A673 (cell line): ENCODE measurements around the gene VWA5B1. TPM values are rescaled to one million over a fixed set of nuclear protein-coding genes. Genes with fewer than 3 reads are reported as not detected.
A peak's percentile ranks its signal among the peaks of the same experiment; 100 is the strongest.

Source experiments
- BruUV-seq: library from RNA; stranded (reverse); fragments of 400-500 nt; replicated peaks from 2 replicates; lab custom pipeline; 2021; lab: Mats Ljungman, UMichigan
- CTCF ChIA-PET: fragments of 300-600 bp; sonication (Branson Sonifier 250); formaldehyde crosslinking; loops from one replicate; lab custom pipeline; 2022; ENCODE audit warnings: antibody characterized with exemption; lab: Charles Lee
- POLR2A ChIA-PET: fragments of 300-600 bp; sonication (Branson Sonifier 250); formaldehyde crosslinking; loops from one replicate; lab custom pipeline; 2022; ENCODE audit warnings: antibody characterized with exemption; ENCODE audit not compliant: low non-redundant PET; lab: Charles Lee
- DNase-seq: peaks from one replicate; pipeline ENCODE4 v3.0.0-alpha.2; 2015; ENCODE audit warnings: low spot score
- H3K27ac ChIP-seq: fragments of 200-600 bp; sonication (generic); 2 replicates; pipeline ENCODE4 v1.5.1; 2016; ENCODE audit warnings: mixed run types, low read depth, mild to moderate bottlenecking, mixed read lengths, antibody characterized with exemption, low read length; ENCODE audit not compliant: poor library complexity, severe bottlenecking
- H3K27me3 ChIP-seq: fragments of 200-600 bp; sonication (generic); replicated peaks from 2 replicates; pipeline ENCODE4 v1.6.1; 2017; ENCODE audit warnings: mixed run types, low read depth, mild to moderate bottlenecking, mixed read lengths, antibody characterized with exemption, low read length; ENCODE audit not compliant: insufficient read depth, poor library complexity
- H3K36me3 ChIP-seq: fragments of 200-600 bp; sonication (generic); 2 replicates; pipeline ENCODE4 v1.6.1; 2016; ENCODE audit warnings: mixed run types, mild to moderate bottlenecking, mixed read lengths, antibody characterized with exemption, low read length; ENCODE audit not compliant: insufficient read depth, poor library complexity, severe bottlenecking
- H3K4me1 ChIP-seq: fragments of 200-600 bp; sonication (generic); 2 replicates; pipeline ENCODE4 v1.6.1; 2017; ENCODE audit warnings: mixed run types, mild to moderate bottlenecking, mixed read lengths, antibody characterized with exemption, low read length; ENCODE audit not compliant: insufficient read depth, poor library complexity, severe bottlenecking
- H3K4me3 ChIP-seq: fragments of 200-600 bp; sonication (generic); 2 replicates; pipeline ENCODE4 v1.5.1; 2016; ENCODE audit warnings: low read depth, mixed run types, mild to moderate bottlenecking, mixed read lengths, low read length; ENCODE audit not compliant: poor library complexity, severe bottlenecking
- H3K9me3 ChIP-seq: fragments of 200-600 bp; sonication (generic); 2 replicates; pipeline ENCODE4 v1.6.1; 2016; ENCODE audit warnings: mixed run types, low read depth, mild to moderate bottlenecking, mixed read lengths, antibody characterized with exemption, low read length; ENCODE audit not compliant: poor library complexity, severe bottlenecking
- CTCF ChIP-seq: fragments of 300-800, 200-600 bp; sonication (generic); conservative IDR thresholded peaks from 2 replicates; pipeline ENCODE4 v1.5.1; 2017; ENCODE audit warnings: low read depth, mild to moderate bottlenecking, antibody characterized with exemption, low read length, moderate library complexity, mixed read lengths
- EZH2 ChIP-seq: fragments of 200-600 bp; sonication (generic); IDR thresholded peaks from 2 replicates; pipeline ENCODE4 v1.6.1; 2017; ENCODE audit warnings: borderline replicate concordance, low read depth, mild to moderate bottlenecking, mixed read lengths, antibody characterized with exemption, low read length; ENCODE audit not compliant: poor library complexity, severe bottlenecking
- intact Hi-C: fragments of 100-400 bp; cut with micrococcal nuclease; formaldehyde crosslinking; loops from one replicate; pipeline ENCODE4 v1.10.0; 2022; ENCODE audit not compliant: unreplicated experiment
- total RNA-seq: library from RNA; stranded (reverse); gene quantifications from 2 replicates; pipeline ENCODE4 v1.2.3, GENCODE V29; 2021

The VWA5B1 gene
- total RNA-seq, 1 experiment from 2014 or later: not detected

GRCh38 chr1:20320704-20321103 lies 30.0 kb downstream of the VWA5B1 start:
- peak; percentile 32 for TF ChIP-seq EZH2
- no peak for TF ChIP-seq CTCF
- no peak overlapping the region for H3K4me3 ChIP-seq
- BruUV-seq: no TSS peak
- no peak overlapping the region for H3K27ac ChIP-seq
- H3K4me1 ChIP-seq: no peaks in the 10 kb centered on the region
- intact Hi-C loops: no loop called here
- peaks cover 68% of the 10 kb centered on the region for H3K27me3 ChIP-seq
- ChIA-PET POLR2A (no interaction called here), CTCF (no interaction called here)
- no peak for DNase-seq
- no peaks in the 10 kb centered on the region for H3K9me3 ChIP-seq
- H3K36me3 ChIP-seq: no peaks in the 10 kb centered on the region

- TF ChIP-seq EZH2 (no peak), CTCF (no peak)
- POLR2A ChIA-PET: no interaction called here
These were observed 30.9 kb downstream of the VWA5B1 start for GRCh38 chr1:20321573-20321972.

GRCh38 chr1:20322081-20322824 lies 31.6 kb downstream of the VWA5B1 start:
- Histone ChIP-seq H3K9me3 (no peaks in the 10 kb centered on the region), H3K27ac (no peak overlapping the region), H3K4me1 (no peaks in the 10 kb centered on the region), H3K36me3 (no peaks in the 10 kb centered on the region), H3K27me3 (peaks cover 68% of the 10 kb centered on the region), H3K4me3 (no peak overlapping the region)
- POLR2A ChIA-PET: interaction anchor here (0.6 to 0.7 kb wide), 2 partner anchors 421 to 631 kb away, joined by 3 read pairs; no protein-coding TSS in a partner anchor
- TF ChIP-seq EZH2: no peak
- no peak for TF ChIP-seq CTCF
- intact Hi-C loops: no loop called here
- CTCF ChIA-PET: no interaction called here
- no TSS peak for BruUV-seq
- DNase-seq: no peak

More at GRCh38 chr1:20321573-20321972, 30.9 kb downstream of the VWA5B1 start:
- H3K4me3 ChIP-seq: no peak overlapping the region
- DNase-seq: no peak
- BruUV-seq: no TSS peak
- CTCF ChIA-PET: no interaction called here
- H3K36me3 ChIP-seq: no peaks in the 10 kb centered on the region
- no peak overlapping the region for H3K27ac ChIP-seq
- peaks cover 69% of the 10 kb centered on the region for H3K27me3 ChIP-seq
- H3K4me1 ChIP-seq: no peaks in the 10 kb centered on the region
- intact Hi-C loops: no loop called here
- no peaks in the 10 kb centered on the region for H3K9me3 ChIP-seq
